Middle frontal gyrus (tissue), 1 donor: ENCODE measurements around the gene CUBN.

Source experiments
- DNase-seq: peaks from one replicate; pipeline ENCODE4 v3.0.0-alpha.2; 2015; ENCODE audit warnings: low spot score; ENCODE audit errors: extremely low spot score

The CUBN gene

DNA sequence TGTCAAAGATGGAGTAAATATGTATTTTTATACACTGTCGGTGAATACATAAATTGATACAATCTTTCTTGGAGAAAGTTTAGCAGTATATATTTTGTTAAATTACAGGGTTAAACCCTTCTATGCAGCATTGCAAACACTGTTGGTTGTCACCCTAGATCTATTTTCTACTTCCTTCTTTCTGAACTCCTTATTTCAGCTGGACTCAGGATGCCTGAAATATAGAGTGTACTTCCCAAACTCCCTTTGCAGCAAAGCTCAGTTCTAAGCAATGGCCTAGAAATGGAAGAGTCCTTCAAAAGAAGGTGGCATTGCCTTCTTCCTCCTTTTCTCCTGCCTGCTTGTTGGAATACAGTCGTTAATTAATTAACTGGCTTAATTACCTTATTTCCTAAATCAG lies 20.6 kb downstream of the CUBN start:
- DNase-seq: no peak

- DNase-seq: no peak
Measured at GRCh38 chr10:17106991-17107390, 22.6 kb downstream of the CUBN start.

DNA sequence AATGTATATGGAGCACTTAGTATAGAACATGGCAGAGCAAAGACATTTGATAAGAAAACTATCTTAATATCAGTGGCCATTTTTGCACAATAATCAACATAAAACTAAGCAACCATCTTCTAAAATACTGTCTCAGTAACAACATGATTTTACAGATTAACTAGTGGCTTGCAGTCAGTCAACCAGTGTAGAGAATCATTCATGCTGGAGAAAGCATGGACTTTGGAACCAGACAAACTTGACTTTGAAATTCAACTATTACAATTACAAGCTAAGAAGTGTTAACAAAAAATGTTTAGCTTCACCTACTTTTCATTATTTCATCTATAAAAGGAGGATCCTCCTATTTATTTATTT lies 27.7 kb downstream of the CUBN start:
- no peak for DNase-seq

DNA sequence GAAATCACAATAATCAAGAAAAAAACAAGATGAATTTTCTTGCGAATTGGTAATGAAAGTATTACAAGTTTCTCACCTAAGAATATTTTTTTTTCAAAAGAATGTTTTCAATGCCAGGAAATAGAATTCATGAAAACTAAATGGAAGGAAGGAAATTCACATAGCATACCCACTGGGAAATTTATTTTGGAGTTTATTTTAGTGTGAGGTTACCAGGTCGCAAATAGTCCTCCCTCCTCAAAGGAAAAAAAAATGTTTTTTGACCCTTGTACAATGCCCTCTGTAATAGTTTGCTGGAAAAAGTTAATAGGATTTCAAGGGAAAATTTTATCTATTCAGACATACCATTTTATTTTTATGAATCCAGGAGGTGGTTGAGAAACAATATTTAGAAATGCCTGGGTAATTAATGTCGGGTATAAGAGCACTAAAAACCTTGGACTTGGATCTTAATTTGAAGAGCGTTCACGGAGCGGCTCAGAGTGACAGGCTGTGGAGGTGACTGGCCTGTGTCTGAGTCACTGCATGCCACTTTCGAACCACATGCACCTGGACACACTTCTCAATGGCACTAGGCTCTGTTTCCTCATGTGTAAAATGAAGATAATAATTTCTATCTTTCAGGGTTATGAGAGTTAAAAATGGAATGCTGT lies 28.2 kb downstream of the CUBN start:
- DNase-seq: no peak

DNA sequence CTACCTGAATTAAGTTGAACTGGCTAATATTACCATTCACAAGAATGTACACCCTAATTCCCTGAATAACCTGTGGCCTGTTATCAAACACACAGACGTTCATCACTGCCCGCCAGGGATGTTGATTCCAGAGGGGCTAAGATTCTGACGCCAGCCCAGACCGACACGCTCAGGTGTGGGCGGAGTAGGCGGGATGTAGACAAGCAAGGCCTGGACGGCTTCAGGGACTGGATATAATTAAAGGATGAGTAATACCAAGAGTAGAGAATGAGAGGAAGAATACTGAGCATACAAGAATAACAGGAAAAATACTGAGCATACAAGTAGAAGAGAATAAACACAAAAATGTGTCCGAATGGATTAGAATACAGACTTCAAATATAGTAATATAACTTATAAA lies 29.0 kb downstream of the CUBN start:
- DNase-seq: no peak

DNA sequence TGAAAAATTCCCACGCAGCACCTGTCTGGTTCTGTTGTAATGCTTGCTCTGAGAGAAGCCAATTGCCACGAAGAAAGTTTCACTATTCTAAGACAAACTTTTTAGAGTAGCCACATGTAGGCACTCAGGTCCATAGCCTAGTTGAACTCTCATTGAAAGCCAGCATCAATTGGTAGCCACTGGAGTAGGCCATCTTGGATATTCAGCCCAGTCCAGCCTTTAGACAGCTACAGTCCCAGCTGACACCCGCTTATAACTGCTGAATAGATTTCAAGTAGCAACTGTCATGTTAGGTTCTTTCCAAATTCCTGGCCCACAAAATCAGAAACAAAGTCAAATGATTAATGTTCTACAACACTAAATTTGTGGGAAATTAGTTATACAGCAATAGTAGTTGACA lies 31.6 kb downstream of the CUBN start:
- no peak for DNase-seq

DNA sequence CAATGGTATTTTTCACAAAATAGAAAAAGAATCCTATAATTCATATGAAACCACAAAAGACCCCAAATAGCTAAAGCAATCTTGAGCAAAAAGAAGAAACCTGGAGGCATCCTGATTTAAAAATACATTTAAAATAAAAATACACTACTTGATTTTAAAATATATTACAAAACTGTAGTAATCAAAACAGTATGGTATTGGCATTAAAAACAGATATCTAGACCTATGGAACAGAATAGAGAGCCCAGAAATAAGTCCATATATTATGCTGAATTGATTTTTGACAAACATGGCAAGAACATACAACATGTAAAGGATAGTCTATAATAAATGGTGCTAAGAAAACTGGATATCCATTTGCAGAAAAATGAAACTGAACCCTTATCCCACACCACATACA lies 34.8 kb downstream of the CUBN start:
- no peak for DNase-seq

- no peak for DNase-seq
Measured at GRCh38 chr10:17092986-17093803, 36.4 kb downstream of the CUBN start.

GRCh38 chr10:17092216-17092944 lies 37.2 kb downstream of the CUBN start:
- no peak for DNase-seq

DNA sequence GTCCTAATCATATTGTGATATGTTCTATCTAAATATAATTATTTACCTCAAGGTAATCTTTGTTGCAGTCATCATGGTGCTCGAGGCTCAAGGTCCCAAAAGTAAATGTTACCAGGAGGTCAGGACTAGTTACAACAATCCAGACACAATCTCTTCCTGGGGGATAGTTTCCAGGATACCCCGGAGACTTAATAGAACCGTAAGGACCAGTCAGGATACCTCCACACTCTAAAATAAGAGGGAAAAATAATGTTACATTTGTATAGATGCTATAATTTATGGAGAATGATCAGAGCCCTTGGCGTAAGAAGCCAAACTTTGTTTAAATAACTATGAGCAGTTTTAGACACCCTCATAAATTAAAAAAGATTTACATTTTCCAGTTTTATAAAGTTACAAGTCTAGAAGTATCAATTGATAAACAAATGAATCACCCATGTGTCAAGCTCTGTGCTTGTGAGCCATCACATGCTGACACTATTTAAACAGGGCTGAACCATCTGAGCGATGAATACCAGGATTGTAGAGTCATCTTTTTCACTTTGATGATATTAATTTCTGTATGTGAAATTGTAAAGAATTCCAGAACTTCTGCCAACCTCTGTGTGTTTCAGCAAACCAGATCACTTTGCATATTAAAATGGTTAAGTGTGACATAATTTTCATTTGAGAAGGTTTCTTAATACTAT lies 41.3 kb downstream of the CUBN start:
- no peak for DNase-seq

DNA sequence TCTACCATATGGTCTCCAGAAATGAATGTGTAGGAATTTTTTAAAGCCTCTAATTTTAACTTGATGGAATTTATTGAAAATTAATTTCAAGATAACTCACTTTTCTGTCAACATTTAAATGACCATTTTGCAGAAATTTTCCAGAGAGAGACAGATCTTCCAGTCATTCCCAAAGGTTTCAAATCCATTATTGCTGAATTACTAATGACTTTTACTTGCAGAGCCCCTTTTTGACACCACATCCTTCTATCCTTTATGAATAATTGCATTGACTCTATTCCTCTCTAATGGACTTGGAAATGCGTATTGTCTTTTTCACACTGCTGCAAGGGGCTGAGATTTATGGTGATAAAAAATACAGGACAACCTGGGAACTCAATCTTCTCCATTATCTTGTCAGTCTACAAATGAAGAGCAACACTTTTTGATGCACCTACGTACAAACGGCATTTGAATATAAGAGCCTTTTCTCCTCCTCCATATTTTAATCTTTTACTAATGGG lies 42.7 kb downstream of the CUBN start:
- DNase-seq: no peak

DNA sequence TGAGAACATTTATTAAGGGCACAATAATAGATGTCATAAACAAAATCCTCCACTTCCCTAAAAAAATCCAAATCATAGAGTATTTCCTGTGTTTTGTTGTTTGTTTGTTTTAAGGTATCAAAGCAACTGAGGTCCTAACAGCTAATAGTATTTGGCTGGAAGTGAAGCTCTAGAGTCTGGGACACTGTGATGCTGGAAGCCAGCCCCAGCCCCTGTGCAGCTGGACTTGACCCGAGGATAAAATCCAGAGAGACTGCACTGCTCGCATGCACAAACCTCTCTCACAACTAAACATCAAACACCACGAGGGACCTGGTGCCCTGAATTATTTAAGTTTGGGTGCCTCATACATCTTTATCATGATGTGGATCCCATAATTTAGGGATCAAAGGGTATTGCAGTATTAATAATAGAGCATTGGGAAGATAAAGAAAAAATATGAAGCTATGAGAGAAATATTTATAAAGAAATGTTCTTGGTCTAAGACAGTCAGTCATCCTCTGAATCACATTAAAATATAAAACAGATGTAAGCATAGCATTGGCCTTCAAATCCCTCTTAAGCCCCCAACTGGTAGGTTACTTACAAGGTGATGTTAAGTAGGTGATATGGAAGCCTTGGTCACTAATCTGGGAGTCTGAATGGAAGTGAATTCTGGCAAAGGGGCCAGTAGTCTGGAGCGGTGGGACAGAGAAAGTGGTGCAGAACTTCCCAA lies 44.4 kb downstream of the CUBN start:
- no peak for DNase-seq

DNA sequence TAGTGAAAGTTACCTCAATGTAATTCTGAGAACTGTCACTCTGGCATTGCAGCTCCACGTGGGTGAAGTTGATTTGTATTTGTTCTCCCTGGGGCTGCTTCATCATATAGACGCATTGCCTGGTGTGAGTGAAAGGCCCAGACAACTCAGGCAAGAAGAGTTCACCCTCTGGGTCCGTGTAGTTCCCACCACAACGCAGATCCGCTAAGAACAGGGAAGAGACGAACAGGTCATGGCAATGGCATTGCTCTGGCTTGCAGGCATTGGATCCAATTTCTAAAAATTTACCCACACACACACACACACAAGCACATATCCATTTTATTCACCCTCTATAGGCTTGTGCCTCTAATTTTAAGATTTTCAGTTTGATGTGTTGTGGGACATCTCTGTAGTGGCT lies 45.4 kb downstream of the CUBN start:
- DNase-seq: no peak

GRCh38 chr10:17081431-17081830 lies 48.2 kb downstream of the CUBN start:
- no peak for DNase-seq

DNA sequence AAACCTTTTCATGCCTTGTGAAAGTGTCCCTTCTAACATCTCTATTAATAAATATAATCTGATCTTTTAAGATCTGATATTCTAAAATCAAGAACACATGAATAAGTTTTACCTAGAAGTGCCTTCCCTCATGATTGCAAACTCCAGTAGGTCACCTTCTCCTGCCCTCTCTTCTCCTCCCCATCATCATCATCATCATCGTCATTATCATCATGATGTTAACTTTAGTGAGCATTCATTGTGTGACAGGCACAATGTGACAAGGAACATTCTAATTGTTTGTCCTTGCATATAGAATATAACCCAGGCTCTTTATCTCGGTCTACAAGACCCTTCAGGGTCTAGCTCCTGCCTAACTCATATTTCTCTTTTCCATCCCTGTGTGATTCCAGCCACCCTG lies 51.7 kb downstream of the CUBN start:
- no peak for DNase-seq

DNA sequence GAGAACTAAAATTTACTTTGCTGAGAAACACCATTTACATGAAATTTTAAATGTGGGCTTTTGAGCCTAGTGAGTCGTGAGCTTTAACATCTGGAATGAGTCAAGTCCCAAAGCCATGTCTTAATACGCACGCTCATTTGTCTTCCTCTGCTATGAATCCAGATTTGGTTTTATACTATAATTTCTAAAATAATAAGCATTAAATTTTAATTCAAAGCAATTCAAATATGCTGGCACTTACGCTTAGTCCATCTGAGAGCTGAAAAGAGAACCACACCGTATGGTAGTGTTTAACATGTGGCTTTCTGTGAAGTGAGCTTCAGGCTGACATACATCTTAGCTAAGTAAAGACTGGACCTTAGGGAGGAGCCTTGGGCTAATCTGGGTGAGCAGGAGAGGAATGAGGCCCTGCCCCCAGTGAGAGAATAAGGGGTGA lies 52.2 kb downstream of the CUBN start:
- no peak for DNase-seq

DNA sequence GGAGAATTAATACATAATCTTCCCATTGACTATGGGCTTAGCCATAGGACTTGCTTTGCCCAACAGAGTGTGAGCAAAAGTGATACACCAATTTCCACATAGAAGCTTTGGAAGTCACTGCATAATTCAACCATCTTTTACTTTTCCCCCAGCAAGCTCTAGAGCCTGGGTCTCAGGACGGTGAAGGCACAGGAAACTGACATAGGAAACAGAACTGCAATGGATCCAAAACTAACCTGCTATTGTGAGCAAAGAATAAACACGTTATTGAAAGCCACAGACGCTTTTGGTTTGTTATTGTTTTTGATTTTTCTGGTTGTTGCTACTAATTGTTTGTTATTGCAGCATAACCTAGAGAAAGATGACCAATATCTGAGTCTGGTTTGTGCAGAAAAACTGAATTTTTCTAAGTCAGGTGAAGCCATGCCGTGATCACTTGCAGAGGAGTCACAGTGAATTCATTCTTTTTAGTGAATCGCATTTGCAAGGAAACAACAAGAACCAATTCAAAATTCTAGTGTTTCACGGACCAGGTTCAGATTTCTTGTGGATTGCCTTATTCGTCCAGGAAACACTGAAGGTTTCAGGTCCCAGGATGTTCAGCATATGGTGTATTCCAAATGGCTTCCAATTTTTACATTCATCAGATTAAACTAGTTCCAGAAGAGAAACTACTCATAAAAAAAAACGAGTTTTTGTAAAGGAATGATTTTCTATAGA lies 52.8 kb downstream of the CUBN start:
- DNase-seq: no peak

DNA sequence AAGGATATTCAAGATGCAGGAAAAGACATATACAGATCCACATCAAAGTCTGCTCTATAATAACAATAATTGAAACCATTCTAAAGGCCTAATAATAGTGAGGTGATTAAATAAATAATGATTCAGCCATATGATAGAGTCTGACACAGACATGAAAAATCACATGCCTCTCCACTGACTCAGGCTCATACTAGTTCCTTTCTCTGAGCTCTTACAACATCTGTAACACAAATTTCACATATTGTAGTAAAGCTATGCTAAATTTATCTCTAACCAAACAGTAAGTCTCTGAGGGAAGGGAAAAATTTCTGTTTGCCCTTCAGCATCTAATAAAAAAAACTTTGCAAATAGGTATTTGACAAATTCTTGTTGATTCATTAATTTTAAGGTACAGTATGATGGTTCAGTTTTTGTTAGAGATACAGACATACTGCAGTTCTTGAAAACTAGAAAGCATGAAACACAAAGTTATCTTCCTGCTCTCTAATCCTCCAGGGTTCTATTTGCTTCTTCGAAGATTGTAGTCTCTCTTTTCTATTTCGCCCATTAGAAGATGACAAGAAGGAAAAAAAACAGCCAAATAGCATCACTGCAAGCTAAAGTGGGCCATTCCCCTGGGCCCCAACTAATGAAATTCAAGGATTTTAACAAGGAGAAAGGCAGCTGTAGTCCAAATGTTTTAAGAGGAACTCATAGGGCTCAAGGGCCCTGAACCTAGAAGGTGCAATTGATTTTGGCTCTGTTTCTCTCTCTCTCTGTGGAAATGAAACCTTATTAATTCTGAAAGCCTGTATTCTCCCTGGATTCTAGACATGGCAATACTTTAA lies 53.9 kb downstream of the CUBN start:
- no peak for DNase-seq

GRCh38 chr10:17074541-17074847 lies 55.1 kb downstream of the CUBN start:
- DNase-seq: no peak
